Stimulated activated CD4-positive, alpha-beta T cell treated with anti-CD3 and anti-CD28 coated beads, Interleukin-4, amount 100 ng/mL, for 4 hours (primary cell): ENCODE data around the gene NDUFS7.

Experiments used
- DNase-seq, 2 experiments: peaks; one replicate each; pipeline ENCODE4 v3.0.0-alpha.2; 2020

The NDUFS7 gene

GRCh38 chr19:1365319-1366269 lies 18.1 kb upstream of the NDUFS7 start:
- DNase-seq = no peak

DNA sequence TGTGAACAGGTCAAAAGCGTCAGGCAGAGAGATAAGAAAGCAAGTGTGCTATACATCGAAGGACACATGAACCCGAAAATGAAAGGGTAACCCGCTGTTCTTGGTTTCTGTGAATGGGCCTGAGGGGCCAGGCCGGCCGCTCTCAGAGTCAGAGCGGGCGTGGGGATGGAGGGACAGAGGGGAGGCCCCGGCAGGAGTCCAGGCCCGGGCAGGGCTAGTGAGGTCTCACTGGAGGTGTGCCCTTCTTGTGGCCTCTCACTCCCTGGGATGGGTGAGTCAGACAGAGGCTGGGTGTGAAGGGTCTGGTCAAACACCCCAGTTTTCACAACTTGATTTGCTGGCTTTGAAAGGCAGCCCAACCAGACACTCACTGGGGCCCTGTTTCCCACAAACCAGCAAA lies 17.4 kb upstream of the NDUFS7 start:
- no peak for DNase-seq

DNA sequence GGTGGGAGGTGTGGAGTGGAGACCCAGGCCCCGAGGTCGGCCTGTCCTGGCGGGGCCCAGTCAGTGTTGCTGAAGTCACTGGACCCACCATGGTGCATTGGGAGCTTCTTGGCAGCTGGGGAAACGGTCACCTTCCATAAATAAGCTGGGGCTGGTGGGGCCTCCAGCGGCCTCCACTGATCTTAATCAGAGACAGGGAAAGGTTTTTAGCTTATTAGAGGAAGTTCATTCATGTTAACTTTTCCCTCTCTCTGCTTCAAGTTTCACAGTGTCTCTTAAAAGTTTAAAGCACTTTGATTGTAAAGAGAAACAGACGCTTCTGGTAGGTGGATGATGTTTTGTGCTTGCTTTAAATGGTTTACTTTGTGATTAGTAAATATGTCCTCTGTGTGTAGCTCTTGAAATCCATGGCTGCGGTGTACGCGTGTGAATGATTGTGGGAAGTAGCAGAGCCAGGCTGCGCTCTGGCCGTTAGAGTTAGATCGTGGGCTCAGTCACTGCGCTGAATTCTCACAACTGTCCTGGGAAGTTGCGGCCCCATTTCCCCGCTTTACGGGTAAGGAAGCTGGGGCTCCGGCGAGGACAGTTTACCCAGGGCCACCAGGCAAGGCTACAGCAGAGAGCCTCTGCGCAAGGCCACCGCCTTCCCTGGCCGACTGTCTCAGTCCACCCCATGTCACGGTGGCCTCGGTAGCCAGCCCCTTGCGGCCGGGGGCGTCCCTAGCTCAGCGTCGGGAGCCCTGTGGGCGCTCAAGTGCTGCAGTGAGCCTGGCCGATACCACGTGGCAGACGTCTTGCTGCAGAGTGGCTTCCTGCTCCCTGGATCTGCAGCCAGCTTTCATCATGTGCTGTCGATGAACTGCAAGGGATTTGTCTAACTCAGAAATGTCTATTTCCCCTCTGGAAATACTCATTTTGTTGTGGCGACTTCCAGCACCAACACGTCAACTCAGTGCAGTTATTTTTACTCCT lies 16.5 kb upstream of the NDUFS7 start:
- no peak for DNase-seq

GRCh38 chr19:1369214-1369805 lies 14.4 kb upstream of the NDUFS7 start:
- no peak for DNase-seq

DNA sequence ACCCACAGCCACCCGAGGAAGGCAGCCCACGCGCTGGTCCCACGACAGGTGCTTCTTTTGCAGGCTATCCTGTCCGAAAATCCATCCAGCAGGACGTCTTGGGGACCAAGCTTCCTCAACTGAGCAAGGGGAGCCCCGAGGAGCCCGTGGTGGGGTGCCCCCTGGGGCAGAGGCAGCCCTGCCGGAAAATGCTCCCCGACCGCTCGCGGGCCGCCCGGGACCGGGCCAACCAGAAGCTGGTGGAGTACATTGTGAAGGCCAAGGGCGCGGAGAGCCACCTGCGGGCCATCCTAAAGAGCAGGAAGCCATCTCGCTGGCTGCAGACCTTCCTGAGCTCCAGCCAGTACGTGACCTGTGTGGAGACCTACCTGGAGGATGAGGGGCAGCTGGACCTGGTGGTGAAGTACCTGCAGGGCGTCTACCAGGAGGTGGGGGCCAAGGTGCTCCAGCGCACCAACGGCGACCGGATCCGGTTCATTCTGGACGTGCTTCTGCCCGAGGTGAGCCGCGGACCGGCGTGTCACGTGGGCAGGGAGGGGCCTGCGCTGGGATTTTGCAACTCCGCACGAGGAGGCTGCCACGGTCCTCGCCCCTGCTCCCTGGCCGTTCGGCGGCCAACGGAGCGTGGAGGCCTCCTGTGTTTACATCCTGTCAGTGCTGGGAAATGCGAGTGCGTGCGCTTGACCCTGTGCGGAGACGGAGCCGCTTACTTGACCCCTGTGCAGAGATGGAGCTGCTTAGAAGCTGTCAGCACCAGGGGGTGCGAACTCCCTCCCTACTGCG lies 12.9 kb upstream of the NDUFS7 start:
- DNase-seq = no peak

DNA sequence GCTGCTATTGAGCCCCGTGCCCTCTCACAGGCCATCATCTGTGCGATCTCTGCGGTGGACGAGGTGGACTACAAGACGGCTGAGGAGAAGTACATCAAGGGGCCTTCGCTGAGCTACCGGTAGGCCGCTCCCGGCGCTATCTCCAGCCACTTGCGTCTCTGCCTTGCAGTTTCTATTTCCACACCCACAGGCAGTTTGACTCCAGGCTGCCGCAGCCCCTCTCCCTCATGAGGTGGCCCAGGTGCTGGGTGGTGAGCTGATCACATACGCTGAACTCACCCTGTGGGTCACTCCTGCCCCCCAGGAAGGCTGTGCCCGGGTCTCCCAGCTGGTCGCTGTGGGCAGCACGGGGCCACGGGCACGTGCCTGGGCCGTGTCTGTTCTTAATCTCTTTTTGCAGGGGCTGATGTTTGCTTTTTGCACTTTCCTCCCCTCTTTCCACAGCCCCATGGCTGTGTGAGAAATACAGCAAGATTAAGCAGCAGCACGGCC lies 10.6 kb upstream of the NDUFS7 start:
- DNase-seq = no peak

- DNase-seq = no peak
Observed at GRCh38 chr19:1373534-1374249, 10.0 kb upstream of the NDUFS7 start.

DNA sequence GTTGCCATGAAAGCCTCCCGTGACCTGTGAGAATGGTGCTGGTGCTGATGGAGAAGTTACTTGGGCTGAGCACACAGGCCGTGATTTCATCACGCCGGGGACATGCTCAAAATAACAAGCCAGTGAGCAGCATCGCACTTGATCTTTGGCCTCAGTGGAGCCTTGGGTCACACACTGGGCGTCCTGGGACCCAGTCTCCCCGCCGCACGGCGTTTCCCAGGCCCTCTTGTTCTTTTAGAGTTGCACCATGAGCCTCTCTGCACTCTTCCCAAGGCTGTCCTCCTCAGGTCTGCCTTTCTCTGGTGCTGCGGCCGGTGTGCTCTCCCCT lies 9.5 kb upstream of the NDUFS7 start:
- DNase-seq = no peak

DNA sequence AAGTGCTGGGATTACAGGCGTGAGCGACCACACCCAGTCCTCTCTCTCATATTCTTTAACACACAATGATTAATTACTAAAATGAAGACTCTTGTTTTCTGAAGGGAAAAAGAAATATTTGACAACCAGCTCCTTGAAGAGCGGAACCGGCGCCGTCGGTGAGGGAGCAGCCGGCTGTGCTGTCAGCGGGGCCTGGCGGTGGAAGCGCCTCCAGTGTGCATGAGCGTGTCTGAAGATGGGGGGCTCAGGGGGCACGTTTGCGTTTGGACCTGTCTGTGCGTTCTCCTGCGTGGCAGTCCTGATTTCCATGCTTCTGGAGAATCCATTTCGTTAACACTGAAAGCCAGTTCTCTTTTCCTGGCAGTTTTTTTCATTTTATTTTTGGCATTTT lies 7.3 kb upstream of the NDUFS7 start:
- DNase-seq = no peak

- no peak for DNase-seq
Observed at GRCh38 chr19:1377176-1377964, 6.3 kb upstream of the NDUFS7 start.

GRCh38 chr19:1377965-1378785 lies 5.5 kb upstream of the NDUFS7 start:
- DNase-seq = no peak

DNA sequence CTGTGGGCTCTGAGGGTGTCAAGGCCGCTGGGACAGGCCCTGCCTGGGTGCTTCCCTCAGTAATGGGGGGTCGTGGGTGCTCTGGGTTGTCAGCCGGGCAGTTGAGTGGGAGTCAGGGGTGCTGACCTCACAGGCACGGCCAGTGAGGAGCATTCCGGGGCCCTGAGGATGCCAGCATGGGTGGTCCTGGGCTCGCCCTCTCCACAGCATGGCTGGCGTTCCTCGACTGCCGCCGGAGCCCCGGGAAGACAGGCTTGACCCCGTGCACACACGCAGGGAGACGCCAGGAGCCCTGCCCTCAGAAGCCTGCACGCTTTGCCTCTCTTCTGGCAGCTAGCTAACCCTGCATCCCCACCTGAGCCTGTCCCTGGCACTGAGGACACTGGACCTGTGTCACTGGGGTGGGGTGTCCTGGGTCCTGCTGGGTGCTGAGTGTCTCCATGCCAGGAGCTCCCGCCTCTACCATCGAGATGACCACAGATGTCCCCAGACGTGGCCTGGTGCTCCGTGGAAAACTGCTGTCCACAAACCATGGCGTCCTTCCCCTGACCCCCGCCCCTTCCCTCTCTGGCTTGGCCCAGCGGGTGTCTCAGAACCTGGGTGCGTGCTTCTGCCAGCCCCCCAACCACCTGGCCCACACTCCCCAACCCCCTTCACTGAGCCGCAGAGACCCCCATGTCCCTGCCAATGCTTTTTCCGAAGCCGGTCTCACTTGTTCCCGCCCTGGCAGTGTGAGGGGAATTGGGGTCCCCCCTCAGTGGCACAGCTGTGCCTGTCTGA lies 4.4 kb upstream of the NDUFS7 start:
- DNase-seq = no peak

- DNase-seq = no peak
Observed at GRCh38 chr19:1379961-1380489, 3.7 kb upstream of the NDUFS7 start.

DNA sequence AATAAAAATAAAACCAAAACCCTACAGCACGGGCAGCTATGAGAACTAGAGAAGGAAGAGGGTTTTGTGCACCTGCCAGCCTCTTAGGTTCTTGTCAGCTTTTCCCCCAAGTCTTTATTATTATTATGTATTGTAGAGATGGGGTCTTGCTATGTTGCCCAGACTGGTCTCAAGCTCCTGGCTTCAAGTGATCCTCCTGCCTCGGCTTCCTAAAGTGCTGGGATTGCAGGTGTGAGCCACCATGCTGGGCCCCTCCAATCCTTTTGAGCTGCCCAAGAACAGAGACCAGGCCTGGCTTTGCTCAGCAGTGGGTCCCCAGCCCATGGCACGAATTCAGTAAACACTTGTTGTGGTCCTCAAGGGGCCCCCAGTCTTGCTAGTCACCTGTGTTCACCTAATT lies 1.5 kb upstream of the NDUFS7 start:
- DNase-seq = no peak

DNA sequence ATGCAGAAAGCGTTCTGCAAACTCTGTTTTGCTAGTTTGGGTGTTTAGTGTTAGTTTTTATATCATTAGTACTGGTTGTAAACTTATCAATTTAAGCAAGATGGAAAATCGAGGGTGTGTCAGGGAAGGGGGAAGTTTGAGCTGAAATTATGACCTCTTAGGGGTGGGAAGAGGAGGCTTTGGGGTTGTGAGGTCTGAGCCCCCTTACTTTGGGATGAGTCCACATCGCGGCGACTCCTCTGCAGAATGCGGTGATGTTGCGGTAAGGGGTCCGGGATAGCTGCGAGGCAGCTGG lies 743 bp upstream of the NDUFS7 start:
- no peak for DNase-seq

DNA sequence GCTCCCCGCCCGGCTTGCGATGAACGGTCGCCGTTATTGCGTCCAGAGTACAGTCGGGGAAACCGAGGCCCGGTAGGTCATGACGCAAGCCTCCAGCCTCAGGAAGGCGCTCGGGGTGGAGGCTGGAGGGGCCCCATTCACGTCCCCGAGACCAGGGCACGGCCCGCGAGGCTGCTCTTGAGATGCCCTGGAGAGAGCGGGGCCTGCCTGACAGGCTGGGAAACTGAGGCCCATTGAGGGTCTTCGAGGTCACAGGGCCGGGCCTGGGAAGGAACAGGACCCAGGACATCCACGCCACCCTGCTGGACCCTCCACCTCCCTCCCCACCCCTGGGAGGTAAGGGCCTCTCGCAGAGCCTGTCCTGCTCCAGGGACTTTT lies 367 bp downstream of the NDUFS7 start:
- DNase-seq = no peak

GRCh38 chr19:1384478-1385110 lies 887 bp downstream of the NDUFS7 start:
- no peak for DNase-seq

DNA sequence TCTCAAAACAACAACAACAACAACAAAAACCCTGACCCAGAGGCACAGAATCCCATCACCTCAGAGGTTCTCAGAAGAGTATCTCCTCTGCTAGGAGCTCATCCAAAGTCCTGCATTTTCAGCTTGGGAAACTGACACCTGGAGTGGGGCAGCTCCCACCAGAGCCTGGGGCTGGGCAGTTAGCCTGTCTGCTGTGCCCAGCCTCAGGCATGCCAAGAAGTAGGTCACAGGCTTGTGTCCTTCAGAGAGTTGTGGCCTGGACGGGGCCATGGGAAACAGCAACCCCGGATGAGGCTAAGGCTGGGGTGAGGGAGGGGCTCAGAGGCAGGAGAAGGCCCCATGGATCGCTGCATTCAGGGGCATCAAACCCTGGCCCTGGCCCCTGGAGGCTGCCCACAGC lies 2.1 kb downstream of the NDUFS7 start:
- no peak for DNase-seq
